HG03108 (cell line): ENCODE results near the gene MLLT6.
"Not testable (repeated sequence)": the region's sequence is repeated elsewhere in the genome, so short reads cannot be mapped to it uniquely, and the experiment has no call there.

Experiments
- ATAC-seq: cut with Tn5 transposase; IDR thresholded peaks from one replicate; pipeline ENCODE4 v1.9.1; 2021; ENCODE audit warnings: moderate library complexity; ENCODE audit not compliant: unreplicated experiment

The MLLT6 gene

DNA sequence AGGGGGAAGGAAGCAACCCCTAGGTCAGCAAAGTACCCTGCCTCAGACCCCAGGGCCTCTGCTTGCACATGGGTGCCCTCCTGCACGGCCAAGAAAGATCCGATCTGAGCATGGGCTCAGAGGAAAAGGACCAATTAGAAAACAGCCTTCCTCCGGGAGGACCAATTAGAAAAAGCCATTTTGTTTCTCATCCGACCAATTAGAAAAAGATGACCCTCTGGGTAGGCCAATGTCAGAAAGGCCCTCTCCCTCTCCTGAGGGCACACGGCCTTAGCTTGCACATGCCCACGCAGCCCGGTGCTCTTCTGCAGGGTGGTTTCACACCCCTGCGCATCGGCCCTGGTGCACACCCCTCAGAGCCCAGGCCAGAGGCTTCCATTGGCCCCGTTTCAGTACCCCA lies 20.0 kb downstream of the MLLT6 start:
- no peak for ATAC-seq

DNA sequence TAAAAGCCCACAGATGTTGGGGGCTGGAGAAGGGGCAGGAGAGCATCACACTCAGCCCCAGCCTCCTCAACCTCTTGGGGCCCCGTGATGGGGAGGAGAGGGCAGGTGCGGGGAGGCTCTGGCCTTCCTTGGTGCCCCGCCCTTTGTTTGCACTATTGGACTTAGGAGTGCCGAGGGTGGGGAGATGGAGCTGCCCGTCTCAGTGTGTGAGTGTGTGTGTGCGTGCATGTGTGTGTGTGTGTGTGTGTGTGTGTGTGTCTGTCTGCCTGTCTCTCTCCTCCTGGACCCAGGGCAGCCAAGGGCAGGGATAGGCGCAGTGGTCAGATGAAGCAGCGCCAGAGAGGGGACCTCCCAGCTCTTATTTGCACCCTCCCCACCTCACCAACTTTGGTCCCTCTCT lies 21.1 kb downstream of the MLLT6 start:
- not testable (repeated sequence) for ATAC-seq

DNA sequence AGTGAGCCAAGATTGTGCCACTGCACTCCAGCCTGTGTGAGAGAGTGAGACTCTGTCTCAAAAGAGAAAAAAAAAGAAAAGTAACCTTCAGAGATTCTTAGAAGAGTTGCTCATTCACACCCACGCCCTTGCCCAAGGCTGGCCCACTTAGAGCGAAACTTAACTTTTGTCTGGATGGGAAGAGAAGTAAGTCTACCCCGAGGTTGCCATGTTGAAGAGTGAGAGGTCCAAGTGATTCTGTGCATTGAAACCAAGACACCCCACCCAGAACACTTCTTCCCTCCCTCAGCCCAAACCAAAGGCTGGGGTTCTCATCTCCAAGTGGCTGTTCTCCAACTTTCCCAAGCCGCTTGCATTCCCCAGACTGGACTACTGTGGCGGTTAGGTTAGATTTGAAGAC lies 22.7 kb downstream of the MLLT6 start:
- ATAC-seq: no peak

DNA sequence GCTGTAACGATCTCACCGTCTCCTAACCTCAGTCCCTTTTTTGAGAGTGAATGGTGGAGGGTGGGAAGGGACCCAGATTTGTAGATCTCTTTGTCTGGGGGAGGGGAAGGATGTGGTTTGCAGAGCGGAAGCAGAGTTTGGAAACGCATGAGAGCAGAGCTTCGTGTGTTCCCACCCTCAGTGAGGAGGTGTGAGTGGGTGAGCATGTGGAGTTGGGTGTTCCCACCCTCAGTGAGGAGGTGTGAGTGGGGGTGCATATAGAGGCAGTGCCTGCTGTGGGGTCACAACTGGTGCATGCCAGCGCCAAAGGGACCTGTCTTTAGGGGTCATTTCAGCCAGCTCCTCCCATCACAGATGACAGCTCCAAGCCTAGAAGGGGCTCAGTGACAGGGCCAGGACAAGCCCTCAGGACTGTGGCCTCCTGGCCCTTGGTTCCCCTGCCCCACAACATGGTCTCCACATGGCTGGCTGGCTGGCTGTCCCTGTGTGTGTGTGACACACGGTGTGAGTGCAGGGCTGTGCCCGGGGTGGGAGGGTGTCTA lies 23.3 kb downstream of the MLLT6 start:
- ATAC-seq: no peak

DNA sequence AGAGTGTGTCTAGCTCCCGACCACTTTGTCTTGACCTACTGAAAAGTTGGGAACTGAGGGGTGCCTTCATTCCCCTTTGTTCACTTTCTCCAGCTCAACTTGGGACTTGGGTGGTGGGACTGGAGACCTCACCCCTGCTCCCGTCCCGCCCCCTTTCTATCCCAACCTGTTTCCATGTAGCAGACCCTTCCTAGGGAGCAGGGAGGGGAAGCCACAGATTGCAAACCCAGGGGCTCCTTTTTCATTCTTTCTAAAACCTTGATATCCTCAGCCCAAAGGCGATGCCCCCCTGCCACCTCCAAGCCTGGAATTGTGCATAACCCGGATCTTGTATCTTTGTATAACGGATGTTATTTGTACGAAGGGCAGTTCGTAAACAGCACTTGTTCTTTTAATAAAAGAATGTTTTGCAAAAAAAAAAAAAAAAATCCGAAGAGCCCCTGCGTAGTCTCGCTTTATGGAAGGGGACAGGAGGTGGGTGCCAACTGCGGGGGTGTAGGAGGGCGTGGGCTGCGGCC lies 24.4 kb downstream of the MLLT6 start:
- no peak for ATAC-seq

DNA sequence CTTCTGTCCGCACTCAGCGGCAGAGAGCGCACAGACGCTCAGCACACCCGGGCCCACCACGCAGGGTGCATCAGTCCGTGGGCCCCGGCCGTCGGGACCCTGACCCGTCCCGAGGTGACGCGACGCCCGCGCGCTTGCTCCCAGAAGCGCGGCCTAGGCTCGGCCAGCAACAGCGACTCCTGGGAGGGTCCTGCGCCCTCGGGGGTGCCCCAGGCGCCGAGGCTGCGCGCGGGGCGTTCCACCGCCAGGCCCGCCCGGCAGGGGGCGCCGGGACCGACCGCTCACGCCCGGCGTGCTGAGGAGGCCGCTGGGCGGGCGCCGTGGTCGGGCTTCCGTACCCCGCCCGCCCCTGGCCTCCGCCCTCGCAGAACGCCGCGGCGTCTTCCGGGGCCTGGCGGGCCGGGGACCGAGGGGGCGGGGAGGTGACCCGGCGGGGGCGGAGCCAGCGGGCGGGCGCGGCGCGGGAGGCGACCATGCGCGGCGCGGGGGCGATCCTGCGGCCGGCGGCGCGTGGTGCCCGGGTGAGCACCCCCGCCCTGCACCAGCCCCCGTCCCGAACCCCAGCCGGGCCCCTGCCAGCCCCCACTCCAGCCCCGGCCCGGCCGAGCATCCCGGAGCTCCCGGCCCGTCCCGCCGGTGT lies 24.9 kb downstream of the MLLT6 start, which contains the start of gene CISD3:
Gene CISD3 (plus strand): TSS at position 456 of the 640 bp plus-strand sequence. CDS start 18 bp downstream, at position 474.
- ATAC-seq: peak; percentile 73

DNA sequence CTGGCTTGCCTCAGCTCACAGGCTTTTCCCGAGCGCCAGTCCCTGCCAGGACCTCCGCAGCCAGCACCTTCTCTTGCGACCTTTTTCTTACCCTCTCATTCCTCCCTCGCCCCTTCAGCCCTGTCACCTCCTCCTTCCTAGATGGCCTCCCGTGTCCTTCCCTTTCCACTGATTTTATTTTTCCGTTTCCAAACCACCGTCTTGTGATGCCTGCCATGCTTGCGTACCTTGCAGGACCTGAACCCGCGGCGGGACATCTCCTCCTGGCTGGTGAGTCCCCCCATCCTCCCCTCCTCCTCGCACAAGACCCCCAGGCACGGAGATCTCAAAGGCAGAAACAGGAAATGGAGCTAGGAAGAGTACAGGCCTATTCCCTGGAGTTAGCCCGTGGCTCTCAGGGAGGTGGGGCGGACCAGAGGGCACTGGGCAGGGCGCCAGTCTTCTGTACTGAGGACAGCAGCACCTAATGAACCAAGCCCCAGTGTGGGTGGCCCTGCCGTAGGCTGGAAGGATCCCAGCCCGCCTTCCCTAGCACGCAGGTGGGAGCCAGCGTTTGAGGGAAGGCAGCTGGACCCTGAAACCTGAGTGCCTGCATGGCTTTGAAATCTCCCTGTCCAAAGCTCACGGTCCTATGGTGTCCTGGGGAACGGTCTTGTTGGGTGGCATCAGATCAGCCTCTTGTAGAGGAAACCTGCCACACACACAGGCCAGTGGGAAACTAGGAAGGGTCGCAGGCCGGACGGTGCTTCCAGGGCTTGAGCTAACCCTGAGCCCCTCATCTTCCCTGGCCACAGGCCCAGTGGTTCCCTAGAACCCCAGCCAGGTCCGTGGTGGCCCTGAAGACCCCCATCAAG lies 25.7 kb downstream of the MLLT6 start:
- ATAC-seq: no peak

DNA sequence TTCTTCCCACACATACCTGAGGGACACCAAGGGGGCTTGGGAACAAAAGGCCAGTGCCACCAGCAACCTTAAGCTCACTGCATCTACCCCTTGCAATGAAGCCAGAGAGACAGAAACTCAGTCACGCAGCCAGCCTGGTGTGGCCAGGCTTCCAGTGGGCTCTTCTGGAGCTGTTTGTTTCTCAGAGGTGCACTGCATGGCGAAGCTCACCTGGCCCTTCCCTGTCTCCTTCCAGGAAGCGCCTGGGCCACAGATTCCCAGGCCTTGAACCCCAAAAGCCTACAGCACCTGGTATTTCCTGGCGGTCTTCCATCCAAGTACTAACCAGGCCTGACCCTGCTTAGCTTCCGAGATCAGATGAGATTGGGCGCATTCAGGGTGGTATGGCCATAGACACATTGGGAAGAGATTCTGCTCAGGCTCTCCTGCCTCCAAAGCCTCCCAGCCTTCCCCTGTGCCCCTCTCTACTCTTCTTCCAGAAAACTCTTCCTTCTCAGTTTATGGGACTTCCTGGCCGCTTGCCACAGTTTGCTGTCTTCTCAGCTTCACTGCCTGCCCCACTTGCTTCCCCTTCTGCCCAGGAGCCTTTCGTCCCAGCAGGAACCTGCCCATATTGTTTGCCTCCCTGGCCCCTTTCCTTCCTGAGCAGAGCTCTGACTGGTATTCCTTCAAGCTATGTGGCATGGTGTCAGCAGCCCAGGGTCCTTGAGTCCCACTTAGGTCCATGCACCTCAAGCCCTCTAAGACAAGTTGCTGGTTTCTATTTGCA lies 26.6 kb downstream of the MLLT6 start:
- no peak for ATAC-seq

DNA sequence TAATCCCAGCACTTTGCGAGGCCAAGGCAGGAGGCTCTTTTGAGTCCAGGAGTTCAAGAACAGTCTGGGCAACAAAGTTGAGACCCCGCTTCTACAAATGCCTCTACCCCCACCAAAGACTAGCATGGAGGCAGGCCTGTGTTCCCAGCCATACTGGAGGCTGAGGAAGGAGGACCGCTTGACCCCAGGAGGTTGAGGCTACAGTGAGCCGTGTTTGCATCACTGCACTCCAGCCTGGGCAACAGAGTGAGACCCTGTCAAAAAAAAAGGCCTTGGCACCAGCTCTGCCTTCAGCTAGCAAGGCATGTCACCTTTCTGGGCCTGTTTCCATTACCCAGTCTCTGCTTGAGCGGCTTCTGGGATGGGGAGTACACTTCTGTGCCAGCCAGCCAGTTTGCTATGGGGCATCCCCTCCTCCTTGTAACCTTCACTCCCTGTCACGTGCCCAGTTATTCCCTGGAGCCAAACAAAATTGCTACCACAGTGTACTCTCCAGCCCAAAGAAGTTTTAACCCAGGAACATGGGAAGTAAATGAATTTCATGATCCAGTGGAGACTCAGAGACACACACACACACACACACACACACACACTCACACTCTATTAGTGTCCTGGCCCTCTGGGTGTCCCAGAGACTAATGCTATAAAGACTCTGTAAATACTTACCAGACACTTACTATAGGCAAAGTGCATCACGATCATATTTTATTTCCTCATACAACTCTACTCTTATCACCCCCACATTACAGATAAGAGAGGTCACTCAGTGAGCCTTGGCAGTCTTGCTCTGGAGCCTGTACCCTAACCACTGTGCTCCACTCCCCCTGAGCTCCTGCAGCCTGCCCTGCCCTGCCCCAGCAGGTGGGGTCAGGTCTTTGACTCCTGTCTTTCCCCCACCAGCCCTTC lies 27.6 kb downstream of the MLLT6 start:
- ATAC-seq: no peak

DNA sequence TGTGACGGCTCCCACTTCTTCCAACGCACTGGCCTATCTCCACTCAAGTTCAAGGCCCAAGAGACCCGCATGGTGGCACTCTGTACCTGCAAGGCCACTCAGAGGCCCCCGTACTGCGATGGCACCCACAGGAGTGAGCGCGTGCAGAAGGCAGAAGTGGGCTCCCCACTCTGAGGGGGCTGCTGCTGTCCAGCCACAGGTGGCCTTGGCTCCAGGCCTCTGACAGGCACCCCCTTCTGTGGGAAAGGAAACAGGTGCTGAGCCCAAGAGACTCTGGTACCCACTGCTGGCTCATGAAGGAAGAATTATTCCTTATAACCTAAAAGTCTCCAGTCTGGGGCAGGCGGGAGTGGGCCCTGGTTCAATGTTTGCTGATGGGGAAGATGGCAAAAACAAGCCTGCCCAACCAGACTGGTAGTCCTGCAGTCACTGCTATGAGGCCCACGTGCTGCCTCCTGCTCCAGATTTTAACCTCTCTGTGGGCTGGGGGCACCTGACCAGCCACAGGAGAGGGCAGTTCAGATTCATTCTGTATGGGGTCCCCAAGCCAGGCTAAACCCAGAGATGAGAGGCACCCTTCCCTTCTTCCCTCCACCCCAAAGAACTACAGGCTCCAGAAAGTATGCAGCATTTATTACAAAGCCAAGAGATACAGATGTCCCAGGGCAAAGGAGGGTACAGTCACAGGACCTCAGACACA lies 28.4 kb downstream of the MLLT6 start:
- no peak for ATAC-seq

DNA sequence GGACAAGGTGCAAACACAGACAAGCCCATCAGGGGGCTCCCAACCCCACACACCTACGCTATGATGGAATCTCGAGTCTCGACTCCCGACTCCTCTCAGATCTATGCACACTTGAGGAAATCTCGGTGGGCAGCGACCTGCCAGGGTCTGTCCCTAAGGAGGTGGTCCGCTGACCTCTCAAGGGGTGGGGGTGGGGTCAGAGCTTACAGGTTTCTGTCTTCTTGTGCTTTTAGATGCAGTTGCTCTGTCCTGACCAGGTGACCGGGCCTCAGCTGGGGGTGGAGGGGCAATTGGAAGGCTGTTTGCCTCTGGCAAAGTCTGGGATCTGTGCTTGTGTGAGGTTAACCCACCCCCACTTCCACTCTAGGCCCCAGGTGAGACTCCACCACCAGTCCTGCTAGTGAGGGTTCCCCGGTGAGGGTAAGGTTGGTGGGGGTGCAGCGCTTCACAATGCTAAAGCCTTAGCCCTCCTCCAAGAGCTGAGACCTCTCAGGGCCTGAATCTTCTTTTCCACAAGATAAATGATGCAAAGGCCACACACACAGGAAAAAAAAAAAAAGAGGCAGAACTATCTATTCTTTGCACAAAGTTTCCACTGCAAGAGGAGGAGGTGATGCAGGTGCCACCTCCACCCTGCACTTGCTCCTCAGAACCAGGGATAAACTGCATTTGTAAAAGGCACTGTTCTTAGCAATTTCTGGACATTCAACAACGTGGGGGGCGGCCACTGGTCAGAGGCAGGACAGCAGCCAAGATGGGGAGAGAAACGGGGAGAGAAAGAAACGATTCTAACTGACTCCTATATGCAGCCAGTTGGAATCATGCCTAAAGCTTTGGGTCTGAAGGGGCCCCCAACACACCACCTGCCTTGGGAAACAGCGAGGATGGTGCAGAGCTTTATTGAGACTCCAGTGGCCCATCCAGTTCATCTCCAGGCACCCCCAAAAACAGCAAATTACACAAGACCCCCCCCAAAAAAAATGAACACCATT lies 29.2 kb downstream of the MLLT6 start:
- no peak for ATAC-seq

DNA sequence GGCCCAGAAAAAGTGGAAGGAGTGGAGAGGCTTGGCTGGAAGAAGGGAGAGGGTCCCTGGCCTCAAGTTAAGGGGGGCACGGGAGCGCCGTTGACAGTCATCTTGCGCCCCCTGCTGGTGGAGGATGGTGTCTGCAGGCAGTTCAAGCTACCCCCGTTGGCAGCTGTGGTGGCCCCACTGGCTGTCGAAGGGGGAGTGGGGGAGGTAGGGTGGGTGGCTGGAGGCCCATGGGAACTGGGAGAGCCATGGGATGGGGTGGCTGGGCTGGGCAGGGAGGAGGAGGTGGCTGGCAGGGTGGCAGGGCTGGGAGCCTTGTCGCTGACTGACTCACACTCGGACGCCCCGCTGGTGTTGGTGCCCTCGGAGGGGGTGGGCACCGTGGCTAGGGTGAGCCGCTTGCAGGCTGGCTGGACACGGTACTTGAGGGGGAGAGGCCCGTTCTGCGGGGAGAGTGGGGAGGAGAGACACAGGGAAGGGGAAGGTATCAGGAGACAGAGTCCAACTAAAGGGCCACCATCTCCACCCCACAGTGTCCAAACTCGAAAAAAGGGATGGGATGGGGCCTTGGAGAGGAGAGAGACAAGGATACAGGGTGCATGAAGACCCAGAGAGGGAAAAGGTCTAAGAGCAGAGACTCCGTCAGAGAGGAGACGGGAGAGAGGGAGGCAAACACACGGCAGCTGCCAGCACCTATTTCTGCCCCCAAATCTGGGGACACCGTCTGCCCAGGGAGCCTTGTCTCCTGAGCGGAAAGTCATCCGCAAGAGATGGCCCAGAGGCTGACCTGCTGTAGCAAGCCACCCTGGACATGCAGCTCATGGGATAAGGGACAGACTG lies 30.3 kb downstream of the MLLT6 start:
- ATAC-seq: no peak

DNA sequence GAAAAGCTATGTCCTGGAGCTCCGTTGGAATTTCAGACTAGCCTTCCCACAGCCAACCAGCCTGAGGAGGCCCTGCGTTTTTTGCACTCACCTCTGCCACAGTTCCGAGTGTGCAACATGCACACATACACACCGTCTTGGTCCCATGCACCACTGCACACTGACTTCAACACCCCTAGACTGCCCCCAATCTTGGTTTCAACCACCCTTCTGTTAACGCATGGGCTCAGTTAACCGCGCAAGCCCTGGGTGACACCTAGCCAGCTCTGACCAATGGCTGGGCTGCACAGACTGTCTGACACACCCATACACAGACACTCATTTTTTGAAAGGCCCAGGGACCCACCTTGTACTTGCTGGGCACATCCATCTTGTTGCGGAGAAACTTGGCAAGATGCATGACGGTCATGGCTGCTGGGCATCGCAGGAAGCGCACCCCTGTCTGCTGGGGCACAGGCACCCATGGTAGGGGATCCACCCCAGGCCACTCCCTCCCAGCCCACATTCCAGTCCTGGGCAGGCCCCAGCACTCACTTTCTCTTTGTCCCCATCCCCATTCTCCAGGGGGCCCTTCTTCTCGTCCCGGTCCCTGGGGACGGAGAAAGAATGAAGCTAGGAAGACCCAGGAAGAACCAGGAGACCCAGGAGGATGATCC lies 33.1 kb downstream of the MLLT6 start:
- no peak for ATAC-seq

DNA sequence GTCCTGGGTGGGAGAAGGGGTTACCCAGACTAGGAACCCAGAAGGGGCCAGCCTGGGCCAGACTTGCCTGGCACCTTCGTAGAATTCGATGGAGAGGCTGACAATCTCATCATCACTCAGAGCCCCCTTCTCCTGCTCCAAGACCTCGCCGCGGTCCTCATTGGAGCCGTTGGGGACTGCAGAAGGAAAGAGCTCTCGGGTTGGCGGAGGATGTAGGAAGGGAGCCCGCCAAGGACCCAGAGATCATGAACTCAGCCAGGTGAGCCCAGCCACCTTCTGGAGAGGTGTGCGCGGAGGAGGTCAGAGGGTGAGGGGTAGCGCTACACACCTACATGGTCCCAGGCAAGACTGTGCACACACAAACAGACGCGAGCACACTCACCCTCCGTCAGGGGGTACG lies 33.6 kb downstream of the MLLT6 start:
- ATAC-seq: no peak

DNA sequence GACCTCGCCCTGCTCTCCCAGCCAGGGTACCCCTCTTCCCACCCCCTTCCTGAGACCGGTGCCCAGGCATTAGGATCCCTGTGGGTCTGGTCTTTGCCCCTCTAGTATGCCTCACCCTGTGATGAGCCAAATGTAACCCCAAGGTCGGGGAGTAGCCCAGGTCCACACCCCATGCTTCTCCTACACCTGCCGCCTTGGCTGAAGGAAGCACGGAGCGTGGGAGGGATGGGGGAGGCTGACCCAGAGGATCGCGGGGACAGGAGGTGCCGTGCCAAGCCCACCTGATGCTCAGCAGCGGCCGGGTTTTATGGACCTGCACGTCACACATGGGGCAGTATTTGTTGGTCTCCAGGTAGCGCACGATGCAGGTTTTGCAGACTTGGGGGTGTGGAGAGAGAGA lies 34.2 kb downstream of the MLLT6 start:
- no peak for ATAC-seq

DNA sequence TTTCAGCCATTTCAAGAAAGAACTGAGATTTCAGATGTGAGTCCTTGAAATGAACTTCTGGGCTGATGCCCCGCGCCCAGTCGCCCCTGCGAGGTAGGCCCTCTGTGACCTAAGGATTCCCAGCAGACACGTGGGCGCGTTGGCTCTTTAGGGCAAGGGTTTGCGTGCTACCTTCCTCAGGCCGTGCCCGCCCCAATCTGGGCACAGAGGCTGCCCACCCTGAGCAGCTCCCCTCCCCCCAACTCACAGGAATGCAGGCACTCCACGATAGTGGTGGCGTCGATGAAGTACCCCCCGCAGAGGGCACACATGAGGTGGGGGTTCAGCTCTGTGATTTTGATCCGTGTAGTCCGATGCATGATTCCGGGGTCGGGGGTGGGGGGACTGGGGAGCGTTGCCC lies 35.0 kb downstream of the MLLT6 start:
- ATAC-seq: no peak

DNA sequence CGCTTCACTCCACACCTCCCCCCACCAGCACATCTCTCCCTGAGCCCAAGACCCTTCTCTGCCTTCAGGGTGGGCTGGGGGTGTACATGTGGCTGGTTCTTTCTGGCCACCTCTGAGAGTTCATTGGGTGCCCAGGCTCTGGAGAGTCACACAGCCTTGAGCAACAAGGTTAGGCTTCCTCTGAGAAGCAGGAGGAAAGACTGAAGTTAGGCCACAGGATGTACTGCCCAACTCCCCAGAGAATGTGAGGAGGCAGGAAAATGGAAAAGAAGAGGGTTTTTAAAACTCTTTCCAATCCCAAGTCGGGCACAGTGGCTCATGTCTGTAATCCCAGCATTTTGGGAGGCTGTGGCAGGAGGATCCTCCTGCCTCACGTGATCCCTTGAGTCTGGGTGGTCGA lies 35.7 kb downstream of the MLLT6 start:
- ATAC-seq: no peak
